ENCODE data around the gene CAPN15.
A peak's percentile ranks its signal among the peaks of the same experiment; 100 is the strongest.

The CAPN15 gene

DNA sequence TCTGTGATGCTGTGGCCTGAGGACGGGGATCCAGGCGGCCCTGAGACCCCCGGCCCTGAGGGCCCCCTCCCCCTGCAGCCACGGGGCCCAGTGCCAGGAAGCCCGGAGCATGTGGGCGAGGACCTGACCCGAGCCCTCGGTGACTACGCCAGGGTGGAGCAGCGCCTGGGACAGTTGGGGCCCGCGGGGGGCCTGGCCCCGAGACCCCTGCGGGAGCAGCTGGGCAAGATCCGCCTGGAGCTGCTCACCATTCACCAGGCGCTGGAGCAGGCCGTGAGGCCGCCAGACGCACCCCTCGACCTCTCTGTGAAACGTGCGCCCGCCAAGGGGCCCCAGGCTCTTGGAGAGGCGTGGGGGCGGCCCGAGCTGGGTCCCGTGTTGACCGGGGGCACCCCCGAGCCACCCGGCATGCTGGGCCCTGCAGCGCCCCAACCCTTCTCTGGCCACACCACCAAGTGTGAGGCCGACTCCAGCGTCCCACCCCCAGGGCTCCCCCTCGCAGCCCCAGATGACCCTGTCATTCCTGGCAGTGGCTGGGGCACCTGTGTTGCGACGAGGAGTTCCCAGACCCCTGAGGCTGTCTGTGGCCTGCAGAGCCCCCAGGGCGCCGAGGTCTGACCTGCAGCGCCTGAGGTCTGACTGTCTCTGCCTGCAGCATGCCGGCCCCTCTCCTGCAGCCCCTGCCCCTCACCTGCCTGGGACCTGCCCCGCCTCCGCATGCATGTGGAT, 37.3 kb downstream of the CAPN15 start:
- peaks cover 18% of the 10 kb centered on the region for H3K4me1 ChIP-seq (ENCODE audit: control insufficient read depth, insufficient read depth, low read length, unreplicated experiment)
- H3K36me3 ChIP-seq (ENCODE audit: insufficient read depth, low read length): no peaks in the 10 kb centered on the region
- H3K27ac ChIP-seq (ENCODE audit: low read depth, low read length): no peak overlapping the region
- H3K4me3 ChIP-seq (ENCODE audit: low read depth, low read length): no peak overlapping the region
- no peak overlapping the region for H2AFZ ChIP-seq (ENCODE audit: low read length, unreplicated experiment)
- H3K79me2 ChIP-seq (ENCODE audit: control insufficient read depth, insufficient read depth, low read length, unreplicated experiment): peaks cover under 1% of the 10 kb centered on the region
- peaks cover 18% of the 10 kb centered on the region for H3K27me3 ChIP-seq (ENCODE audit: insufficient read depth, low read length)

DNA sequence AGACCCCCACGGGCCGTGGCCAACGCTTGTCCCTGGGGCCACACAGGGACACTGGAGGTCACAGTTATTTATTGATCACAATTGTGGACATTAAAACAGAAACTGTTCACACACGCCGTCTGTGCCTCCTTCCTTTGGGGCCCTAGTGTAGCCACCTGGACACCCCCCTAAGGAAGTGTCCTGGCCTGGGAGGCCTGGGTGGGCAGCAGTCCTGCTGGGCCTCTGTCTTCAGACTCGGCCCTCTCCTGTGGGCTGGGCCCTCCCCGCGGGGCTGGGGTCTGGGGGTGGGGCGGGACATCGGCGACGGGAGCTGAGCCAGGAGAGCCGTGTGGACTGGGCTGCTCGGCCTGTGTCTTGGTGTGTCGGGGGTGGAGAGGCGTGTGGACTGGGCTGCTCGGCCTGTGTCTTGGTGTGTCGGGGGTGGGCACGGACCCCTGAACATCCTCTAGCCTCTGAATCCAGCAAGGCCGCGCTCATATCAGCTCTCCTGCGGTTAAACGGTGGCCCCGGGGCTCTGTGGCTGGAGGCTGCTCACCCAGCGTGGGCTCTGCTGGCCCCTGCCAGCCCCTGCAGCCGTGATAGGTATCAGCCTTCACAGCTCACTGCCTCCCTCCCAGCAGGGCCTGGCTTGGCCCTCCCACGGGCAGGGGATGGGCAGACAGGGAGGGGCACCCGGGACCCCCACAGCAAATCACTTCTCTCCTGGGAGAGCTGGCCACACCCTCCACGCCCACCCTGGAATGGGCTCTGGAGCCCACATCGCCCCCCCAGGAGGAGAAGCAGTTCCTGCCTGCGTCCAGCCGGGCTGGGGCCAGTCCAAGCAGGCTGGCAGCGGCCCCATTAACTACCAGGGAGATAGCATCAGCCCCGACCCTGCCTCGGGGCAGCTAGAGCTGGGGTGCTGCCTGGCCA, 38.2 kb downstream of the CAPN15 start:
- H3K4me3 ChIP-seq (ENCODE audit: low read depth, low read length): no peak overlapping the region

DNA sequence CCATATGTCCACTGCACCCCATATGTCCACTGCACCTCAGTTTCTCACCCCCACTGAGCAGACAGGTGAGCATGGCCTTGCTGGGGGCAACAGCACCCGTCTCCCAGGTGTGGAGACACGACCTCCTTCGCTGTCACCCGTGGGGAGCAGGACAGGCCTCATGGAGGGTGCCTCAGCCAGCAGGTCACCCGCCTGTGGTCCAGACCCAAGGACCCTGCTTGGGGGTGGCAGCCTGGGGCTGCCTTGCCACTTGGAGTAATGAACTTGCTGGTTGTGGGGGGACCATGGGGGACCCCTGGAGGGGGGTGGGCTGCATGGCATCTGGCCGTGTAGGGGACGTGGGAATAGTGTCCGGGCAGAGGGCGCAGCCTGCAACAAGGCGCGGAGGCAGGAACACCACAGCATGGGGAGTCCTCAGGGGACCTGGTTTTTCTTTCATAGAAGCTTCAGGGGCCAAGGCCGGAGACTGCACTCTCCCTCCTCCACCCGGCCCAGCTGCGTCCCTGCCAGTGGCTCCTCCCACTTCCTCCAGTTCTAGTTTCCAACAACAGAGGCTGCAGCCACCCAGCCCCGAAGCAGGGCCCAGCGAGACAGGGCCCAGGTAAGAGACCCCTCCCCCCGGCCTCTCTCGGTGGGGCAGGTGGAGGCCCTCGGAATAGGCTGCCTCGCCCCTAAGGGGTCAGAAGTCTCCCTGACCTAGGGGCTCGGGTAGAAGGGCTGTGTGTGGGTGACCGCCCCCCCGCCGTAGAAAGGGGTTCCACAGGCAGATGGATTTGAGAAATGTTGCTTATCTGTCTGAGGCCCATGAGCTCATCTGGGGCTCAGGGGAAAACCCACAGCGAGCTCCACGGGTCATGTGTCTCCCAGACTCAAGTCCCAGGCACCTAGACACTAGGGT, 39.2 kb downstream of the CAPN15 start, which contains the start of gene NHLRC4:
Gene NHLRC4, plus strand, starts transcription at position 531 of the 898 bp plus-strand sequence. CDS start 1,043 bp downstream, outside the sequence.
- H3K36me3 ChIP-seq (ENCODE audit: insufficient read depth, low read length): no peaks in the 10 kb centered on the region
- peak within 1 kb of the TSS; percentile 56; the same call in 1 of the 2 replicates for H3K4me3 ChIP-seq (ENCODE audit: low read depth, low read length)
- H3K4me1 ChIP-seq (ENCODE audit: control insufficient read depth, insufficient read depth, low read length, unreplicated experiment): peaks cover 18% of the 10 kb centered on the region
- H3K27ac ChIP-seq (ENCODE audit: low read depth, low read length): no peak within 1 kb of the TSS
- peaks cover 6% of the 10 kb centered on the region for H3K79me2 ChIP-seq (ENCODE audit: control insufficient read depth, insufficient read depth, low read length, unreplicated experiment)
- peaks cover 3% of the 10 kb centered on the region; the same call in 1 of the 2 replicates for H3K27me3 ChIP-seq (ENCODE audit: insufficient read depth, low read length)
- no peak within 1 kb of the TSS for H2AFZ ChIP-seq (ENCODE audit: low read length, unreplicated experiment)

More for the DNA sequence above, 38.2 kb downstream of the CAPN15 start:
- H3K4me1 ChIP-seq (ENCODE audit: control insufficient read depth, insufficient read depth, low read length, unreplicated experiment): peaks cover 18% of the 10 kb centered on the region
- no peaks in the 10 kb centered on the region for H3K36me3 ChIP-seq (ENCODE audit: insufficient read depth, low read length)
- peaks cover 5% of the 10 kb centered on the region for H3K79me2 ChIP-seq (ENCODE audit: control insufficient read depth, insufficient read depth, low read length, unreplicated experiment)
- no peak overlapping the region for H2AFZ ChIP-seq (ENCODE audit: low read length, unreplicated experiment)
- no peak overlapping the region for H3K27ac ChIP-seq (ENCODE audit: low read depth, low read length)
- H3K27me3 ChIP-seq (ENCODE audit: insufficient read depth, low read length): peaks cover 14% of the 10 kb centered on the region

DNA sequence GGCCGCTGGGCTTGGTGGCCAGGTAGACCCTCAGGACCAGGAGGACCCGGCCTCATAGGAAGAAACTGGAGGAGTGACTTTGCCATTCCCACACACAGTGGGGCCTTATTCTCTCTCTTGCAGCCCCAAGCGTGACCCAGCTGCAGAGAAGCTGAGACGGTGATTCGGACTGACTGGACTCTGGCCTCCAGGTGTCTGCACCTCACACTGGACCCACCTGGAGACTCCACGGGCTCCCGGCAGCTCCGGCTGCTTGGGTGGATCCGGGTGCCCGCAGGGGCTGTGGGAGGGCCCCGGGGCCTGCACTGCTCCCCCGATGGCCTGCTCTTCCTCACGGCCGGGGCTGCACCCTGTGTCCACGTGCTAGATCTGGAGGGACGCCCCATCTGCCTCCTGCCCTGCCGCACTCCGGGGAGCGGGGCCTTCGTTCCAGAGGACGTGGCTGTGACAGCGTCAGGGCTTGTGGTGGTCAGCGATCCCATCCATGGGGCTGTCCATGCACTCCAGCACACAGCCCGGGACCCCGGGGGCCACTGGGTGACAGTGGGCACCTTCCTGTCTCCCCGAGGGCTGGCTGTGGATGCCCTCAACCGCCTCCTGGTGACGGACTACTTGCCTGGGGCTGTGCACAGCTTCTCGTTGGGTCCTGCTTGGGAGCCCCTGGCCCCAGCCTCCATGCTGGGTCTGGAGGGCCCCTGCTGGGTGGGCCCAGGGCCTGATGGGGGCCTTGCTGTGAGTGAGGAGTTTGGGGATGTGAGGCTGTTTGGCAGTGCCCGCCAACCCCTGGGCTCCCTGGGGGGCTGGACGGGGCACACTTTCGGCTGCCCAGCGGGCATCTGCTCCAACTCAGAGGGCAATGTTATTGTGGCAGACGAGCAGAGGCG, 40.1 kb downstream of the CAPN15 start:
- H3K27ac ChIP-seq (ENCODE audit: low read depth, low read length): no peak overlapping the region
- H3K4me3 ChIP-seq (ENCODE audit: low read depth, low read length): no peak overlapping the region
- H3K36me3 ChIP-seq (ENCODE audit: insufficient read depth, low read length): no peaks in the 10 kb centered on the region
- peaks cover 13% of the 10 kb centered on the region for H3K79me2 ChIP-seq (ENCODE audit: control insufficient read depth, insufficient read depth, low read length, unreplicated experiment)
- no peaks in the 10 kb centered on the region for H3K27me3 ChIP-seq (ENCODE audit: insufficient read depth, low read length)
- no peak overlapping the region for H2AFZ ChIP-seq (ENCODE audit: low read length, unreplicated experiment)
- H3K4me1 ChIP-seq (ENCODE audit: control insufficient read depth, insufficient read depth, low read length, unreplicated experiment): peaks cover 18% of the 10 kb centered on the region

DNA sequence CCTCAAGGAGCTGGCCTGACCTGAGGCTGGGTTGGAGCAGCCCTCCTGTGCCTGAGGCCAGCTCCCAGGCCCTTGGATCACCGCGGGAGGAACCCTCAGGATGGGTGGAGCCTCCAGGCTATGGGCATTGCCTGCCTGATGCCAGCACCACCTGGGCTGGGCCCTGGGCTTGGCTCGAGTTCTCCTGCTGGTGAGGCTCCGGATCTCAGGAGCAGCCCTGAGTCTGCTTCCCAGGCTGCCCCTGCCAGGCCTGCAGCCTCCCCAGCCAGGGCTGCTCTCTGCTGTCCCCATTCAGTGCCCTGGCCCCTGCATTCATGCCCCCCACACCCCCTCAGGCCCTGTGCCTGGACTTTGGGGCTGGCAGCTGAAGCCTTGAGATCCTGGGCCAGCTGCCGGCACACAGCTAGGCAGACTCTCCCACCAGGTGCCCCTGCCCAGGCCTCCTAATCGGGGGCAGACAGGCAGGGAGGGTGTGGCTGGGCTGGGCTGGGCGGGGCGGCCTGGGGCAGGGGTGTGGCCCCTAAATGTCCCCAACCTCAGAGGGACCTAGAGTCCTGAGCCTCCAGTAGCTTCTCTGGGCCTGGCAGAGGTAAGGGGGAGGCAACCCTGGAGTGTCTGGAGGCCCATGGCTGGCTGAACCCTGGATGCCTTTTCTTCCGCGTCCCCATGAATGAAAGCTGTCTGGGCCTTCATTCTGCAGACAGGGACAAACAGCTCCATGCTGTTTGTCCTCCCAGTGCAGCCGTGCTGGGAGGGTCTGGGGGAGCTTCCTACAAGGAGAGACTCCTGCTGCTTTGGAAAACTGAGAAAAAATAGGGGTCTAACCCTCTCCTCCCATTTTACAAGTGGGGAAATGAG, 41.1 kb downstream of the CAPN15 start:
- Histone ChIP-seq H3K27ac (ENCODE audit: low read depth, low read length) (no peak overlapping the region), H3K36me3 (ENCODE audit: insufficient read depth, low read length) (no peaks in the 10 kb centered on the region), H3K4me1 (ENCODE audit: control insufficient read depth, insufficient read depth, low read length, unreplicated experiment) (peaks cover 18% of the 10 kb centered on the region)

DNA sequence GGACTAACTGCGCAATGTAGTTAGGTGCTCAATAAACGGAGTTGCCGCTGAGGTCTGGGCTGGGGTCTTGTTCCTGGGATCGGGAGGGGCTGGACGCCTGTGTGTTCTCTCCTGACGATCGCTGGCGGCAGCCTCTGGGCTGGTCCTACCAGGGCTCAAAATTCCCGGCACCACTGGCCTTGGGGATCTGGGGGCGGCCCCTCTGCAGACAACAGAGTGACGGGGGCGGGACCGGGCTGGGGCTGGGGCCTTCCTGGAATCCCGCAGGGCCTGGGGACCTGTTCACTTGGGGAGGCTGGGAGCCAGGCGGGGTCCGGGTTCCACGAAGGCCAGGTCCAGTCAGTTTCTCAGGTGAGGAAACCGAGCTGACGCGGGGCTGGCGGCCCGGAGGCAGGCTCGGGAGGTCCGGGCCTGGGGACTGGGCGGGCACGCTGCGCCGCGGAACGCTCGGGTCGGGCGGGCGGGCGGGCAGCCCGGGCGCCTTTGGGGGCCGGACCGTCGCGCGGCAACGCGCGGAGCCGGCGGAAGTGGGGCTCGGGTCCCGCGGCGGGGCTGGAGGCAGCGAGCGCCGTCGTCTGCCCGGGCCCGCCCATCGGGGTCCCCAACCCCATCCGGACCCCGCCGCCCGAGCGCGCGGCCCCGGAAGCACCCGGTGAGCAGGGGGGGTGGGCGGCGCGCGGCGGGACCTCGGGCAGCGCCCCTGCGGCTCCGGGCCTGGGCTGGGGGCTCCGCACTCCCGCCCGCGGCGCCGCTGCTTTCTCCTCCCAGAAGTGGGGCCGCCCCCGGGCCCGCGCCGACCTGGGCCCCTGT, 42.1 kb downstream of the CAPN15 start, which contains the start of gene PIGQ:
Gene PIGQ, plus strand, starts transcription at position 524 of the 810 bp plus-strand sequence. CDS start 4,107 bp downstream, outside the sequence.
- no peak within 1 kb of the TSS for H3K27ac ChIP-seq (ENCODE audit: low read depth, low read length)
- H3K79me2 ChIP-seq (ENCODE audit: control insufficient read depth, insufficient read depth, low read length, unreplicated experiment): peaks cover 16% of the 10 kb centered on the region
- no peaks in the 10 kb centered on the region for H3K36me3 ChIP-seq (ENCODE audit: insufficient read depth, low read length)
- H3K4me3 ChIP-seq (ENCODE audit: low read depth, low read length): peak within 1 kb of the TSS; percentile 91
- H3K27me3 ChIP-seq (ENCODE audit: insufficient read depth, low read length): no peaks in the 10 kb centered on the region
- H3K4me1 ChIP-seq (ENCODE audit: control insufficient read depth, insufficient read depth, low read length, unreplicated experiment): peaks cover 18% of the 10 kb centered on the region
- peak within 1 kb of the TSS; percentile 93 for H2AFZ ChIP-seq (ENCODE audit: low read length, unreplicated experiment)

More for the DNA sequence above, 41.1 kb downstream of the CAPN15 start:
- peaks cover 16% of the 10 kb centered on the region for H3K79me2 ChIP-seq (ENCODE audit: control insufficient read depth, insufficient read depth, low read length, unreplicated experiment)
- no peaks in the 10 kb centered on the region for H3K27me3 ChIP-seq (ENCODE audit: insufficient read depth, low read length)
- H3K4me3 ChIP-seq (ENCODE audit: low read depth, low read length): peak overlapping the region; percentile 91
- peak overlapping the region; percentile 59 for H2AFZ ChIP-seq (ENCODE audit: low read length, unreplicated experiment)

DNA sequence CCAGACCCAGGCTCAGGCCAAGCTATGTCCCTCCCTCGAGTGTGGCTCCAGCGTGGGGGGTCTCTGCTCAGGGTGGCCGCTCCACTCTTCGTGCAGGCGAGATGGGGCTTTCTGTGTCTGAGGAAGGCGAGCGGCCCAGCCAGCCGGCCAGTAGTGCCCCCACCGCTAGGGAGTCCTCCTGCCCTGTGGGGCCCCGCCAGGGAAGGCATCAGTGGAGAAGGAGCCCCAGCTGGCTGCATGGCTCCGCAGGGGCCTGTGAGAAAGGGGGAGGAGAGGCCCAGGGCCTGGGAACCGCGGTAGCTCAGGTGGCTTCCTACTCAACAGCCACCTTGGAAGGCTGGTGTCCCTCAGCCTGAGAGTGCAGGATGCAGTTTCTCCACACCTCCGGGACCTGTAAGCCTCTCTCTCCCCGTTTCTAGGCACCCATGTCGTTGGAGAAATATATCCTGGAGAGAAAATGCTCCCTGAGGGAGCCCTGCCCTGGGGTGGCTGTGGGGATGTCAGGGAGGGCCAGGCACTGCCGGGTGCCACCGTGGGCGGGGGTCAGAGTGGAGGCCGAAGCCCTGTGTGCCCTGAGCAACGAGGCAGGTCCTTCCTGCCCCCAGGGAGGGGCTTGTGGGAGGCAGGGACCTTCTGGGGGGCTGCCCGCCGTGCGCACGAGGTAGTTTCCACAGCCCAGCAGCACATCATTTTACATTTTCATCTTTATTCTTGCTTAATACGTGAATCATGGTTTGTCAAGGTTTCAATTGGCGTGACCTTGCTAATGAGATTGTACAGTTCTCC, 45.5 kb downstream of the CAPN15 start:
- H3K27ac ChIP-seq (ENCODE audit: low read depth, low read length): no peak overlapping the region

More for the DNA sequence above, 45.5 kb downstream of the CAPN15 start:
- no peaks in the 10 kb centered on the region for H3K27me3 ChIP-seq (ENCODE audit: insufficient read depth, low read length)
- H2AFZ ChIP-seq (ENCODE audit: low read length, unreplicated experiment): no peak overlapping the region
- peaks cover 16% of the 10 kb centered on the region for H3K79me2 ChIP-seq (ENCODE audit: control insufficient read depth, insufficient read depth, low read length, unreplicated experiment)
- no peak overlapping the region for H3K4me3 ChIP-seq (ENCODE audit: low read depth, low read length)
- H3K36me3 ChIP-seq (ENCODE audit: insufficient read depth, low read length): no peaks in the 10 kb centered on the region
- peaks cover 6% of the 10 kb centered on the region for H3K4me1 ChIP-seq (ENCODE audit: control insufficient read depth, insufficient read depth, low read length, unreplicated experiment)

Data from ACC112 (cell line).